HEK293 (cell line): ENCODE data around the gene PRR22.

Experiments used
- CTCF ChIA-PET: fragments of 350-600 bp; formaldehyde crosslinking; extraction: SDS; loops from one replicate; lab custom pipeline; 2021; ENCODE audit warnings: antibody characterized with exemption; lab: Yijun Ruan, JAX
- POLR2A ChIA-PET: fragments of 300-600 bp; formaldehyde crosslinking; extraction: SDS; loops from one replicate; lab custom pipeline; 2020; ENCODE audit warnings: antibody characterized with exemption, inconsistent platforms; lab: Yijun Ruan, JAX
- H3K27ac ChIP-seq: fragments of 200-500 bp; sonication (Bioruptor generic); 2 replicates; pipeline ENCODE4 v1.5.1; 2014; ENCODE audit warnings: low read depth, low read length, control low read depth, inconsistent platforms; ENCODE audit errors: extremely low read depth
- H3K36me3 ChIP-seq, 2 experiments: fragments of 200-500 bp in 1 of 2; sonication (Bioruptor generic) in 1 of 2; 1 replicate in 1 of 2; 2 replicates in 1 of 2; pipeline ENCODE4 v1.5.1; 2014 to 2017; ENCODE audit warnings: inconsistent platforms in 2 of 2, low read length in 2 of 2; ENCODE audit not compliant: control insufficient read depth in 2 of 2, insufficient read depth in 1 of 2
- H3K4me1 ChIP-seq: fragments of 200-500 bp; sonication (Bioruptor generic); 2 replicates; pipeline ENCODE4 v1.5.1; 2014; ENCODE audit warnings: mild to moderate bottlenecking, low read length, inconsistent platforms; ENCODE audit not compliant: control insufficient read depth, insufficient read depth
- H3K4me3 ChIP-seq: 2 replicates; pipeline ENCODE4 v1.5.1; 2011; ENCODE audit warnings: low read depth, mild to moderate bottlenecking, control low read depth, low read length, moderate library complexity
- H3K9me3 ChIP-seq: fragments of 200-500 bp; sonication (Bioruptor generic); 2 replicates; pipeline ENCODE4 v1.5.1; 2014; ENCODE audit warnings: low read depth, low read length, inconsistent platforms; ENCODE audit not compliant: control insufficient read depth, insufficient read depth
- SALL2 ChIP-seq: fragments of 450-650 bp; formaldehyde crosslinking; IDR thresholded peaks from 2 replicates; pipeline ENCODE4 v1.5.0; 2017; ENCODE audit warnings: missing biosample characterization, mild to moderate bottlenecking, missing genetic modification characterization, borderline replicate concordance
- SP2 ChIP-seq: fragments of 450-650 bp; formaldehyde crosslinking; IDR thresholded peaks from 2 replicates; pipeline ENCODE4 v1.5.1; 2016; ENCODE audit warnings: missing biosample characterization, missing genetic modification characterization
- ZBTB17 ChIP-seq: fragments of 450-650 bp; formaldehyde crosslinking; IDR thresholded peaks from 2 replicates; pipeline ENCODE4 v1.5.1; 2016; ENCODE audit warnings: missing biosample characterization, missing genetic modification characterization
- ZFP3 ChIP-seq: fragments of 450-650 bp; formaldehyde crosslinking; IDR thresholded peaks from 2 replicates; pipeline ENCODE4 v1.5.1; 2016; ENCODE audit warnings: low read depth, missing biosample characterization, missing genetic modification characterization
- ZFP41 ChIP-seq: fragments of 450-650 bp; formaldehyde crosslinking; IDR thresholded peaks from 2 replicates; pipeline ENCODE4 v1.5.1; 2016; ENCODE audit warnings: missing biosample characterization, missing genetic modification characterization, borderline replicate concordance
- ZFP69B ChIP-seq: fragments of 450-650 bp; formaldehyde crosslinking; IDR thresholded peaks from 2 replicates; pipeline ENCODE4 v1.5.1; 2016; ENCODE audit warnings: missing biosample characterization, missing genetic modification characterization
- ZNF112 ChIP-seq: fragments of 450-650 bp; formaldehyde crosslinking; IDR thresholded peaks from 2 replicates; pipeline ENCODE4 v1.5.0; 2017; ENCODE audit warnings: missing biosample characterization, missing genetic modification characterization
- ZNF114 ChIP-seq: fragments of 450-650 bp; formaldehyde crosslinking; IDR thresholded peaks from 2 replicates; pipeline ENCODE4 v1.5.0; 2017; ENCODE audit warnings: missing biosample characterization, missing genetic modification characterization
- ZNF121 ChIP-seq: fragments of 450-650 bp; formaldehyde crosslinking; IDR thresholded peaks from 2 replicates; pipeline ENCODE4 v1.5.1; 2016; ENCODE audit warnings: missing biosample characterization, missing genetic modification characterization
- ZNF146 ChIP-seq: fragments of 450-650 bp; formaldehyde crosslinking; IDR thresholded peaks from 2 replicates; pipeline ENCODE4 v1.5.1; 2016; ENCODE audit warnings: missing biosample characterization, missing genetic modification characterization
- ZNF148 ChIP-seq: fragments of 450-650 bp; formaldehyde crosslinking; IDR thresholded peaks from 2 replicates; pipeline ENCODE4 v1.5.0; 2017; ENCODE audit warnings: missing biosample characterization, missing genetic modification characterization, borderline replicate concordance
- ZNF169 ChIP-seq: fragments of 450-650 bp; formaldehyde crosslinking; IDR thresholded peaks from 2 replicates; pipeline ENCODE4 v1.5.1; 2016; ENCODE audit warnings: missing biosample characterization, missing genetic modification characterization
- ZNF19 ChIP-seq: fragments of 450-650 bp; formaldehyde crosslinking; IDR thresholded peaks from 2 replicates; pipeline ENCODE4; 2016; ENCODE audit warnings: missing biosample characterization, missing genetic modification characterization, low read depth
- ZNF202 ChIP-seq: fragments of 450-650 bp; formaldehyde crosslinking; IDR thresholded peaks from 2 replicates; pipeline ENCODE4 v1.5.1; 2016; ENCODE audit warnings: missing biosample characterization, missing genetic modification characterization, borderline replicate concordance
- ZNF324 ChIP-seq: fragments of 450-650 bp; formaldehyde crosslinking; IDR thresholded peaks from 2 replicates; pipeline ENCODE4 v1.5.1; 2016; ENCODE audit warnings: missing biosample characterization, missing genetic modification characterization
- ZNF571 ChIP-seq: fragments of 450-650 bp; formaldehyde crosslinking; IDR thresholded peaks from 2 replicates; pipeline ENCODE4 v1.5.0; 2017; ENCODE audit warnings: missing biosample characterization, missing genetic modification characterization
- TF ChIP-seq, protein P1 (sequence below): fragments of 450-650 bp; formaldehyde crosslinking; conservative IDR thresholded peaks from 2 replicates; pipeline ENCODE4 v1.5.1; 2016; ENCODE audit warnings: low read depth, missing biosample characterization, missing genetic modification characterization
- TF ChIP-seq, protein P2 (sequence below): fragments of 450-650 bp; formaldehyde crosslinking; IDR thresholded peaks from 2 replicates; pipeline ENCODE4 v1.5.1; 2016; ENCODE audit warnings: missing biosample characterization, missing genetic modification characterization, borderline replicate concordance
- TF ChIP-seq, protein P3 (sequence below): fragments of 450-650 bp; formaldehyde crosslinking; IDR thresholded peaks from 2 replicates; pipeline ENCODE4 v1.5.1; 2017; ENCODE audit warnings: missing biosample characterization, missing genetic modification characterization
- TF ChIP-seq, protein P4 (sequence below): fragments of 450-650 bp; formaldehyde crosslinking; IDR thresholded peaks from 2 replicates; pipeline ENCODE4 v1.5.1; 2016; ENCODE audit warnings: missing biosample characterization, missing genetic modification characterization

Gene PRR22

GRCh38 chr19:5829567-5830310, 45.2 kb upstream of the PRR22 start (continued):
- TF ChIP-seq, protein P1, sequence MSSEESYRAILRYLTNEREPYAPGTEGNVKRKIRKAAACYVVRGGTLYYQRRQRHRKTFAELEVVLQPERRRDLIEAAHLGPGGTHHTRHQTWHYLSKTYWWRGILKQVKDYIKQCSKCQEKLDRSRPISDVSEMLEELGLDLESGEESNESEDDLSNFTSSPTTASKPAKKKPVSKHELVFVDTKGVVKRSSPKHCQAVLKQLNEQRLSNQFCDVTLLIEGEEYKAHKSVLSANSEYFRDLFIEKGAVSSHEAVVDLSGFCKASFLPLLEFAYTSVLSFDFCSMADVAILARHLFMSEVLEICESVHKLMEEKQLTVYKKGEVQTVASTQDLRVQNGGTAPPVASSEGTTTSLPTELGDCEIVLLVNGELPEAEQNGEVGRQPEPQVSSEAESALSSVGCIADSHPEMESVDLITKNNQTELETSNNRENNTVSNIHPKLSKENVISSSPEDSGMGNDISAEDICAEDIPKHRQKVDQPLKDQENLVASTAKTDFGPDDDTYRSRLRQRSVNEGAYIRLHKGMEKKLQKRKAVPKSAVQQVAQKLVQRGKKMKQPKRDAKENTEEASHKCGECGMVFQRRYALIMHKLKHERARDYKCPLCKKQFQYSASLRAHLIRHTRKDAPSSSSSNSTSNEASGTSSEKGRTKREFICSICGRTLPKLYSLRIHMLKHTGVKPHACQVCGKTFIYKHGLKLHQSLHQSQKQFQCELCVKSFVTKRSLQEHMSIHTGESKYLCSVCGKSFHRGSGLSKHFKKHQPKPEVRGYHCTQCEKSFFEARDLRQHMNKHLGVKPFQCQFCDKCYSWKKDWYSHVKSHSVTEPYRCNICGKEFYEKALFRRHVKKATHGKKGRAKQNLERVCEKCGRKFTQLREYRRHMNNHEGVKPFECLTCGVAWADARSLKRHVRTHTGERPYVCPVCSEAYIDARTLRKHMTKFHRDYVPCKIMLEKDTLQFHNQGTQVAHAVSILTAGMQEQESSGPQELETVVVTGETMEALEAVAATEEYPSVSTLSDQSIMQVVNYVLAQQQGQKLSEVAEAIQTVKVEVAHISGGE (tag by site-specific recombination), result no peak
- TF ChIP-seq ZNF146 (tag by site-specific recombination) (no peak), ZFP41 (tag by site-specific recombination) (no peak), ZNF19 (tag by site-specific recombination) (no peak), ZNF121 (tag by site-specific recombination) (no peak), SP2 (tag by site-specific recombination) (0 out of 2 replicates have a peak, but pooled peaks have one; percentile 6), ZNF202 (tag by site-specific recombination) (no peak), ZNF324 (tag by site-specific recombination) (no peak), ZNF169 (tag by site-specific recombination) (no peak)
- TF ChIP-seq, protein P2, sequence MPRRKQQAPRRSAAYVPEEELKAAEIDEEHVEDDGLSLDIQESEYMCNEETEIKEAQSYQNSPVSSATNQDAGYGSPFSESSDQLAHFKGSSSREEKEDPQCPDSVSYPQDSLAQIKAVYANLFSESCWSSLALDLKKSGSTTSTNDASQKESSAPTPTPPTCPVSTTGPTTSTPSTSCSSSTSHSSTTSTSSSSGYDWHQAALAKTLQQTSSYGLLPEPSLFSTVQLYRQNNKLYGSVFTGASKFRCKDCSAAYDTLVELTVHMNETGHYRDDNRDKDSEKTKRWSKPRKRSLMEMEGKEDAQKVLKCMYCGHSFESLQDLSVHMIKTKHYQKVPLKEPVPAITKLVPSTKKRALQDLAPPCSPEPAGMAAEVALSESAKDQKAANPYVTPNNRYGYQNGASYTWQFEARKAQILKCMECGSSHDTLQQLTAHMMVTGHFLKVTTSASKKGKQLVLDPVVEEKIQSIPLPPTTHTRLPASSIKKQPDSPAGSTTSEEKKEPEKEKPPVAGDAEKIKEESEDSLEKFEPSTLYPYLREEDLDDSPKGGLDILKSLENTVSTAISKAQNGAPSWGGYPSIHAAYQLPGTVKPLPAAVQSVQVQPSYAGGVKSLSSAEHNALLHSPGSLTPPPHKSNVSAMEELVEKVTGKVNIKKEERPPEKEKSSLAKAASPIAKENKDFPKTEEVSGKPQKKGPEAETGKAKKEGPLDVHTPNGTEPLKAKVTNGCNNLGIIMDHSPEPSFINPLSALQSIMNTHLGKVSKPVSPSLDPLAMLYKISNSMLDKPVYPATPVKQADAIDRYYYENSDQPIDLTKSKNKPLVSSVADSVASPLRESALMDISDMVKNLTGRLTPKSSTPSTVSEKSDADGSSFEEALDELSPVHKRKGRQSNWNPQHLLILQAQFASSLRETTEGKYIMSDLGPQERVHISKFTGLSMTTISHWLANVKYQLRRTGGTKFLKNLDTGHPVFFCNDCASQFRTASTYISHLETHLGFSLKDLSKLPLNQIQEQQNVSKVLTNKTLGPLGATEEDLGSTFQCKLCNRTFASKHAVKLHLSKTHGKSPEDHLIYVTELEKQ (tag by site-specific recombination), result no peak
- TF ChIP-seq, protein P3, sequence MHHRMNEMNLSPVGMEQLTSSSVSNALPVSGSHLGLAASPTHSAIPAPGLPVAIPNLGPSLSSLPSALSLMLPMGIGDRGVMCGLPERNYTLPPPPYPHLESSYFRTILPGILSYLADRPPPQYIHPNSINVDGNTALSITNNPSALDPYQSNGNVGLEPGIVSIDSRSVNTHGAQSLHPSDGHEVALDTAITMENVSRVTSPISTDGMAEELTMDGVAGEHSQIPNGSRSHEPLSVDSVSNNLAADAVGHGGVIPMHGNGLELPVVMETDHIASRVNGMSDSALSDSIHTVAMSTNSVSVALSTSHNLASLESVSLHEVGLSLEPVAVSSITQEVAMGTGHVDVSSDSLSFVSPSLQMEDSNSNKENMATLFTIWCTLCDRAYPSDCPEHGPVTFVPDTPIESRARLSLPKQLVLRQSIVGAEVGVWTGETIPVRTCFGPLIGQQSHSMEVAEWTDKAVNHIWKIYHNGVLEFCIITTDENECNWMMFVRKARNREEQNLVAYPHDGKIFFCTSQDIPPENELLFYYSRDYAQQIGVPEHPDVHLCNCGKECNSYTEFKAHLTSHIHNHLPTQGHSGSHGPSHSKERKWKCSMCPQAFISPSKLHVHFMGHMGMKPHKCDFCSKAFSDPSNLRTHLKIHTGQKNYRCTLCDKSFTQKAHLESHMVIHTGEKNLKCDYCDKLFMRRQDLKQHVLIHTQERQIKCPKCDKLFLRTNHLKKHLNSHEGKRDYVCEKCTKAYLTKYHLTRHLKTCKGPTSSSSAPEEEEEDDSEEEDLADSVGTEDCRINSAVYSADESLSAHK (tag by site-specific recombination), result 0 out of 2 replicates have a peak, but pooled peaks have one; percentile 37
- TF ChIP-seq, all 188 proteins: peak for 4

DNA sequence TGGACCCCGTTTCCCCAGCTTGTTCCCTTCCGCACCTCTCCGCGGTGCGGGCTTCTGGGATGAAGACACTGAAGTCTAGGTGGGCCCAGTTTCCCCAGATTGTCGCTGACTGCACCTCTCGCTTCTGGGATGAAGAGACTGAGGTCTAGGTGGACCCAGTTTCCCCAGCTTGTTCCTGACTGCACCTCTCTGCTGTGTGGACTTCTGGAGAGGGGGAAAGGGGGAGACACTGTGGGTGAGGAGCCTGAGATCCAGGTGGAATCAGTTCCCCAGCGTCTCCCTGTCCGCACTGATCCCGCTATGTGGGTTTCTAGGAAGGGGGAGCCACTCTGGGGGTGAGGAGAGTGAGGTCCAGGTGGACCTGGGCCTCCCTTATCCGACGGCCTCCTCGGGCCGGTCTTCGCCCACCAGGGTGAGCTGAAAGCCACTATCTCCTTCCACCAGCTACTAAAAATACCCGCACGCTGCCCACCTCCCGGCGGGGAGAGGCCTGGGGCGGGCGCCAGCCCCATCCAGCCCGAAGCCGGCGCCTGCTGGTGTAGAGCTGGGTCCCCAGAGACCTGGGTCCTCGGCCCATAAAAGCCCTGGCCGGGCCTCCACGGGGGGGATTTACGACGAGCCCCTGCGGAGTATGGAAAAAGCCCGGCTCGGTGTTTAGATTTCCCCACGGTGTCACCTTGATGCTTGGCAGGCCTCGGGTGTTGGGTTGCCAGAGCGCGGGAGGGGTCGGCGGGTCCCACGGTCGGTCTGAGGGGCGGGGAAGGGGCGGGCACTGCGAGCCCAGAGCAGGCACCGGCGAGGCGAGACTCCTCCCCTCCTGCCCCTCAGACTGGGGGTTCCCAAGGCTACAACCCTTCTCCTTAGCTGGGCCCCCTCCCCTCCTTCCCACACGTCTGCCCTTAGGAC, 44.4 kb upstream of the PRR22 start:
- ChIA-PET CTCF (interaction anchor here (0.6 to 3.2 kb wide), 10 partner anchors 12 to 911 kb away, joined by 3 to 27 read pairs (median 4); partner anchors contain the start of gene NRTN), POLR2A (interaction anchor here (0.8 to 2.6 kb wide), 10 partner anchors 10 to 188 kb away, joined by 3 to 35 read pairs (median 4); partner anchors contain the start of genes FUT6, NDUFA11, NRTN and RANBP3)
- Histone ChIP-seq H3K36me3 (no peaks in the 10 kb centered on the region), H3K9me3 (no peaks in the 10 kb centered on the region), H3K27ac (peak overlapping the region; percentile 59; the same call in 1 of the 2 replicates), H3K4me3 (peak overlapping the region; percentile 31), H3K4me1 (peaks cover 6% of the 10 kb centered on the region)
- peak; percentile 22; the same call in 1 of the 2 replicates for TF ChIP-seq ZBTB17 (tag by site-specific recombination)
- TF ChIP-seq, protein P4, sequence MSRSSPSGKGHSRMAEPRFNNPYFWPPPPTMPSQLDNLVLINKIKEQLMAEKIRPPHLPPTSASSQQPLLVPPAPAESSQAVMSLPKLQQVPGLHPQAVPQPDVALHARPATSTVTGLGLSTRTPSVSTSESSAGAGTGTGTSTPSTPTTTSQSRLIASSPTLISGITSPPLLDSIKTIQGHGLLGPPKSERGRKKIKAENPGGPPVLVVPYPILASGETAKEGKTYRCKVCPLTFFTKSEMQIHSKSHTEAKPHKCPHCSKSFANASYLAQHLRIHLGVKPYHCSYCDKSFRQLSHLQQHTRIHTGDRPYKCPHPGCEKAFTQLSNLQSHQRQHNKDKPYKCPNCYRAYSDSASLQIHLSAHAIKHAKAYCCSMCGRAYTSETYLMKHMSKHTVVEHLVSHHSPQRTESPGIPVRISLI (tag by site-specific recombination), result no peak
- no peak for TF ChIP-seq ZNF114 (tag by site-specific recombination)
- TF ChIP-seq SALL2 (tag by site-specific recombination), result no peak
- TF ChIP-seq ZNF112, result no peak
- TF ChIP-seq ZNF148 (tag by site-specific recombination), result no peak
- TF ChIP-seq ZFP69B (tag by site-specific recombination), result peak; percentile 62
- TF ChIP-seq SP2 (tag by site-specific recombination), result peak; percentile 63
- no peak for TF ChIP-seq ZFP3 (tag by site-specific recombination)
- no peak for TF ChIP-seq ZNF571 (tag by site-specific recombination)
